ENCODE results near the gene RIBC2.
A peak's percentile ranks its signal among the peaks of the same experiment; 100 is the strongest.
"Not testable (repeated sequence)": the region's sequence is repeated elsewhere in the genome, so short reads cannot be mapped to it uniquely, and the experiment has no call there.

Gene RIBC2

DNA sequence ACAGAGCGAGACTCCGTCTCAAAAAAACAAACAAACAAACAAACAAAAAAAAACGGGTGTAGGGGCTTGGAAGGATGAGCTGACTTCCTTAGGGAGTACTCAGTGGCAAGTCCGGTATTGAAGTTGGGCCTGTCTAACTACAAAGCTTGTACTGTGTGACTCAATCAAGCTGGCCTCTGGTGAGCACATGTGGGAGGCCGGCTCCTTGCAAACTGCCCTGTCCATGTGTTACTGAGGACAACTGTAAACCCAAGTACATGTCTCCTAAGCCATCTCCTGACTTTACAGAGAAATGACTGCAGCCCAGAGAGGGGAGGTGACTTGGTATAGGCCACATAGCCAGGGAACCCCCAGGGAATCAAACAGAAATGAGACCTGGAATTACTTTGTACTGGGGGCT, 11.6 kb downstream of the RIBC2 start:
- DNase-seq: no peak

GRCh38 chr22:45425531-45426265, 12.2 kb downstream of the RIBC2 start:
- no peak for DNase-seq

DNA sequence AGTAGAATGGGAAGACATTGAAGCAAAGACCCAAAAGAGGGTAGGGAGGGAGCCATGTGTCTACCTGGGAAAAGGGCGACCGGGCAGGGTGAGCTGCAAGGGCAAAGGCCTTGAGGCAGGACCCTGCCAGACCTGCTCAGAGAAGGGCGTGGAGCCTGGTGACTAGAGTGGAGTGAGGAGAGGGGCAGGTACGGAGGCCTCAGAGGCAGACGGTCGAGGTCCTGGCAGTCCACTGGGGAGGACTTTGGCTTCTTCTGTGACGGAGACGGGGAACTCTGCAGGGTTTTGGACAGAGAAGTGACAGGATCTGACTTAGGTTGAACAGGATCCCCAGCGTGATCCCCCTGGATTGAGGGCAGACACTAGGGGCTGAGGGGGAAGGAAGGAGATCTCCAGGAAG, 12.9 kb downstream of the RIBC2 start:
- no peak for DNase-seq

- DNase-seq: no peak
Measured at GRCh38 chr22:45427114-45427513, 13.6 kb downstream of the RIBC2 start.

- no peak for DNase-seq
Measured at GRCh38 chr22:45428391-45429385, 15.2 kb downstream of the RIBC2 start.

GRCh38 chr22:45429424-45429823, 15.9 kb downstream of the RIBC2 start:
- DNase-seq: no peak

DNA sequence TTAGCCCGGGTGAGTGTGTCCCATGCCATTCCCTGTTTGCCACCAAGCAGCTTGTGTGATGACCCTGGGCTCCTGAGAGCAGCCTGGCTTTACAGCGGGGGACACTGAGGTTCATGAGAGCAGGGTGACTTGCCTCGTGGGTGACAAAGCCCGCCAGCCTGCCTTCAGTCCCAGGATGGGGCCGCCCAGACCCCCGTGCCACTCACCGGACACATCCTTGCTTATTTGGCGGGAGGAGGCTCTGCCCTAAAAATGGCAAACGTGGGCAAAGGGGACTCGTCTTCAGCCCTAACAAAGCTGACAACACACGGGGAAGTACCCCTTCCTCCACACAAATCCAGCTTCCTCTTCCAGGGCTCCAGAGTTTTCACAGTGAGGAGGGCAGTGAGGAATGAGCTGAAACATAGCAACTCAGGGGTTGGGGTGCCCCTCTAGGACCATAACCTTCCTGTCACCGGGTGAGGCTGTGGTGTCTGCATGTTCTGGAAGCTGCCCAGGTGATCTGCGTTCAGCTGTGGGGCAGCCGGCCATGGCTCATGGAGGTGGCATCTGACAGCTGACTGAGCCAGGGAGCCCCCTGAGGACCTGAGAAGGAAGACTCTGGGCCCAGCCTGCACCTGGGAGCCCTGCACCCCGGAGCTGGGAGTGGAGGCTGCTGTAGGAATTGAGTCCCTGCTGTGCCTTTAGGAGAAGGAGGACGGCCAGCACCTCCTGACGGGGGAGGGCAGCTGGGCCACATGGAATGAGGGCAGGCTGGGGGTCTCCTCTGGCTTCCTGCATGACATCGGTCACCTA, 16.7 kb downstream of the RIBC2 start:
- DNase-seq: no peak

DNA sequence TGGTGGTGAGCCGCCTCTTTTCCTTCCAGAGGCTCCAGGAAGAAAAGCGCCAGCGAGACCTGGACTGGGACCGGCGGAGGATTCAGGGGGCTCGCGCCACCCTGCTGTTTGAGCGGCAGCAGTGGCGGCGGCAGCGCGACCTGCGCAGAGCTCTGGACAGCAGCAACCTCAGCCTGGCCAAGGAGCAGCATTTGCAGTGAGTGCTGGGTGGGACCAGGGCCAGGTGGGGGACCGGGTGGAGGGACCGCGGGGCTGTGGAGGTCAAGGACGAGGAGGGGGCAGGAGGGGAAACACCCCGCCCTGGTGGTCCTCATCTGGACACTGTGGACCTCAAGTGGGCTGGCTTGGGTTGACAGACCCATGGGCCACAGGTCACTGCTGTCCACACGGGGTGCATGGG, 17.4 kb downstream of the RIBC2 start:
- no peak for DNase-seq

GRCh38 chr22:45434981-45435380, 21.5 kb downstream of the RIBC2 start:
- DNase-seq: no peak

- DNase-seq: peak; percentile 2 to 25
Measured at GRCh38 chr22:45435544-45436139, 22.1 kb downstream of the RIBC2 start.

GRCh38 chr22:45436871-45437517, 23.5 kb downstream of the RIBC2 start:
- DNase-seq: not testable (repeated sequence)

GRCh38 chr22:45438336-45438735, 24.8 kb downstream of the RIBC2 start:
- DNase-seq: no peak

DNA sequence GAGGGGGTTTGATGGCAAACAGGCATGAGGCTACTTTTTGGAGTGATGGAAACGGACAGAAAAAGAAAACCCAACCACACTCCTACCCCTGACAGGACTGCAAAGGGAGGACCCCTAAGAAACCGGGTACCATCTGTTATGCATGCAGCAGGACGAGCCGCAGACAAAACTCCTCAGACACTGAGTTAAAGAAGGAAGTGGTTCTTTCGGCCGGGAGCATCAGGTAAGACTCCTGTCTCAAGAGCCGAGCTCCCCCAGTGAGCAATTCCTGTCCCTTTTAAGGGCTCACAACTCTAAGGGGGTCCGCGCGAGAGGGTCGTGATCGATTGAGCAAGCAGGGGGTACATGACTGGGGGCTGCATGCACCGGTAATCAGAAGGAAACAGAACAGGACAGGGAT, 27.2 kb downstream of the RIBC2 start:
- not testable (repeated sequence) for DNase-seq

GRCh38 chr22:45441138-45441537, 27.6 kb downstream of the RIBC2 start:
- no peak for DNase-seq

DNA sequence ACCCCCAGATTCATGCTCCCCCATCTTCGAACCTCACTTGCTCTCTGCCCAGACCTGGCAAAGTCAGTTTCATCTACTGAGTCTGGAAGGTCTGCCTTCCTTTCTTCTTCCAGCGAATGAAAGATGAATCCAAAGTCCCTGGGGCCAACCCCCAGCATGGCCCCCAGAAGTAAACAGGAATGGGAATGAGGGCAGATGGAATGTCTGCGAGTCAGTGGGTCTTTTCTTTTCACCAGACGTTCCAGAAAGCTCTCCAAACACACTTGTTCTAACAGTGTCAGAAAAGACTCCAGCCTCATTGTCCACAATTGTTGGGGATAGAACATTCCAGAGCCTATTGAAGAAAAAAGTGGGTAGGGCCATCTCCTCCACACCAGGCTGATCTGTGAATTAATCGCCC, 28.6 kb downstream of the RIBC2 start:
- DNase-seq: no peak

DNA sequence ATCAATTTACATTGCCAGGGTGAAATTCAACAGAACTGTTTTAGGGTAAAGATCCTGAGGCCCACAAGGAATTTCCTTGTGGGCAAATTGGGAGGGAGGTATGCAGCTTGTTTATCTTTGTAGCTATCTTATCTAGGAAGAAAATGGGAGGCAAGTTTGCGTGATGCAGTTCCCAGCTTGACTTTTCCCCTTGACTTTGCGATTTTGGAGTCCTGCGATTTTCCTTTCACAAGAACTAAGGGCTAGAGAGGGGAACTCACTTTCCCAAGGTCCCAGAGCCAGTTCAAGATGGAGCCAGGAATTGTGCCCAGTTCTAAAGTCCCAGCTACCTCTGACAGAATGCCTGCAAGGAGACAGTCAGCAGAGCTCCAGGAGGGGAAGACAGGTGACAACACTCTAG, 30.7 kb downstream of the RIBC2 start:
- DNase-seq: no peak

GRCh38 chr22:45445031-45445710, 31.7 kb downstream of the RIBC2 start:
- no peak for DNase-seq

DNA sequence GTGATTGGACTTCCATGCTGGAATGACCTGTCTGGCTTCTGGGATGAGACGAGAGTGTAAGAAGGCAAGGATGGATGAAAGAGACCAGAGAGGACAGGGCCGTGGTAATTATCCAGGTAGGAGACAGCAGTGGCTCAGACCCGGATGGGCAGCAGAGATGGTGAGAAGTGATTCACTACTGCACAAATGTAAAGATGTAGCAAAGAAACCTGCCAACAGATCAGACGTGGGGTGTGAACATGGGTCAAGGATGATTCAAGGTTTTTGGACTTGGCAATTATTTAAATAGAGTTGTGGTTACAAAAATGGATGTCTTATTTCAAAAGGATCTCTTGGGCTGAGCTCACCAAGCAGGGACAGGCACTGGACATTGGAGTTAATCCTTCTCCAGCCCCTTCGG, 32.7 kb downstream of the RIBC2 start:
- DNase-seq: no peak

GRCh38 chr22:45447596-45447995, 34.1 kb downstream of the RIBC2 start:
- DNase-seq: not testable (repeated sequence)

DNA sequence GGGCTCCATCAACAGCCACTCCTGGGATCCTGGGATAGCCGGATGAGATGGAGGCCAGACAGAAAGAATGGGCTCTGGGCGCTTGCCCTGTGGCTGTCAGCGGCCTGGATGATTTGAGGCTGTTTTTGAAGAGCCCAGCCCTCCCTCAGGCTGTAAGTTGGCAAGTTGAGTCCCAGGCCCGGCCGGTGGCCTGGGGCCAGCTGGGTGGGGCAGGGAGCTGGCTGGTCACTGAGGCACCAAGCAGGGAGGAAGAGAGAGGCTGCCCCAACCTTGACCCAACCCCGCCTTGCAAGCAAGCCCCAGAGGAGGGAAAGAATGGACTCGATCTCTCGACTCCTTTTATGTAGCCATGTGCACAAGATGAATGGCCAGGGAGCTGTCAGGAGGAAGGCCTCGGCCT, 34.9 kb downstream of the RIBC2 start:
- DNase-seq: no peak

GRCh38 chr22:45449442-45449841, 35.9 kb downstream of the RIBC2 start:
- not testable (repeated sequence) for DNase-seq

Measured in NCI-H187 (cell line).